SHP77 treated with DMSO at 0.1 percent for 48 hours (cell line): ENCODE results near the gene DAP.
"Not testable (repeated sequence)": the region's sequence is repeated elsewhere in the genome, so short reads cannot be mapped to it uniquely, and the experiment has no call there.

Source experiments
- DNase-seq: peaks from one replicate; lab custom pipeline; 2025; lab: John Stamatoyannopoulos, UW

DAP gene

GRCh38 chr5:10734037-10734709 is 26.9 kb downstream of the DAP start:
- DNase-seq: no peak

DNA sequence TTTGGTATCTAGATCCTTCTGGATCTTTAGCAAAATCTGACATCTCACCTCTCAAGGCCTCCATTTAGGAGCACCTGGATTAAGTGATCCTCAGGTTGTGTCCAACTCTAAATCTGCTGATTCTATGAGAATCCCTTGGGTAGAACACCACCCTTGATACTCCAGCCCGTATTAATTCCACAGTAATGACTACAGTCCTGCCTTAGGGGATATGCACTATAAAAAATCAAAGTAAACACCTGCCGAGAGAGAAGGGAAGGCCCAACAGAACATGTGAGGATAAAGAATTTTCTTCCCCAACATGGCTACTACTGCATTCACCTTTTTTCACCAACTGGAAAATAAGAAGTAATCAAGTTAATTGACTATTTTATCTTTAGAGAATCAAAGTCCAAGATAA is 27.6 kb downstream of the DAP start:
- DNase-seq: no peak

GRCh38 chr5:10731913-10732312 is 29.1 kb downstream of the DAP start:
- DNase-seq: no peak

DNA sequence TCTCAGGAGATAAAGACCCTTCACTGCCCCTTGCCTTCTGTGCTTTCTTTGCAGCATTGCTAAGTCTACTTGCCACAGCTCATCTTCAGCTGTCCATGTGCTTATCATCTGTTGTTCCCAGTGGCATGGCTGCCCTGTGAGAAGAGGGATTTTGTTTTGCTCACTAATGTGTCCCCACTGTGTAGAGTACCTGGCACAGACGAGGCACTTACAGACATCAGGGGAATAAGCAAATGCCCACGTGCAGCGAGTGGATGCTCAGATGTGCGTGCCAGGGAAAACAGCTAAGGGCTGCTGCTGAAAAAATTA is 31.0 kb downstream of the DAP start:
- no peak for DNase-seq

DNA sequence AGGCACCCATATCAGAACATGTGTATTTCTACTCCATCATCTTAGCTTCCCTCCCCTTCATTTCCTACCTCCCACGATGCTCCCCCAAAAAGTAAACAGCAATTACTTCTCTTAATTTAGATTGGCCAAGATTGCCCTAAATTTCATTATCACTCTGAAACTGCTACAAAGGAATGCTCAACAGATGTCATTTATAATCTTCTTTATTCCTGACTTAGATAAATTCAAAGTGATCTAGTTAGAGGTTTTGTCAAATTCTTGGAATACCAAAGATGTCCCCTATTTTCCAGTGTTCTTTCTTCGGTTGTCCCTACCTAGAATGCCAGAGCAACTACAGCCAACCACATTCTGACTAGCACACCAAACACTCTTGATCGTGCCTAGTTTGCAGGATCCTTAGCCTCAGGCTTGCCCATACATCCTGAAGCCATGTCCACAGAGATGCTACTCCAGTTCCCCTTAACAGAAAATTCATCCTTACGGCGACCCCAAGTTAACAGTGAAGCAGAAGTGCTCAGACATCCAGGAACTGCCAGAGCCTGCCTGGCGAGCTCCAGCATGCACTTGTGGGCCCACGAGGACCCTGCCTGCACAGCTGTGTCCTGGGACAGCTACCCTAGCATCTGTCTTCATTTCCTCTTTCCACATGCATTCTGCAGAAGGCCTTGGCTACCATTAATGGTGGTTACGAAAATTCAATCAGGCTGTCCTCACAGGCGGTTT is 31.6 kb downstream of the DAP start:
- DNase-seq: no peak

DNA sequence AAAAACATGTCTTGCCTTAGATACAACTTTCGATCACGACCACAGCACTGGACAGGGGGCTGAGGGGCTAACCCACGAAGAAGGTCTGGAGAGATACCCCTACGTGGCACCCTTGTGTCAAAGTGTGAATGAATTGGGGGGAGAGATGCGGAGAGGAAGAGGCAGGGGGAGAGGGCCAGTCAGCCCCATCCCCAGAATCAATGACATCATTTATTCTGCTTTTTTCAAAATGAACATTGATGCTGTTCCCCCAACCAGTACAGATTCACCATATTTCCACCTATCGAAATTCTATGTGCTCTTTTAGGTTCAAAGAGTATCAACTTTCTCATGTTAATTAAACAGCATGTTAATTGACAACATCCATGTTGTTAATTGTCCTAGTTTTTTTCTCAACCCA is 32.4 kb downstream of the DAP start:
- no peak for DNase-seq

- DNase-seq: no peak
Measured at GRCh38 chr5:10727861-10728260, 33.2 kb downstream of the DAP start.

DNA sequence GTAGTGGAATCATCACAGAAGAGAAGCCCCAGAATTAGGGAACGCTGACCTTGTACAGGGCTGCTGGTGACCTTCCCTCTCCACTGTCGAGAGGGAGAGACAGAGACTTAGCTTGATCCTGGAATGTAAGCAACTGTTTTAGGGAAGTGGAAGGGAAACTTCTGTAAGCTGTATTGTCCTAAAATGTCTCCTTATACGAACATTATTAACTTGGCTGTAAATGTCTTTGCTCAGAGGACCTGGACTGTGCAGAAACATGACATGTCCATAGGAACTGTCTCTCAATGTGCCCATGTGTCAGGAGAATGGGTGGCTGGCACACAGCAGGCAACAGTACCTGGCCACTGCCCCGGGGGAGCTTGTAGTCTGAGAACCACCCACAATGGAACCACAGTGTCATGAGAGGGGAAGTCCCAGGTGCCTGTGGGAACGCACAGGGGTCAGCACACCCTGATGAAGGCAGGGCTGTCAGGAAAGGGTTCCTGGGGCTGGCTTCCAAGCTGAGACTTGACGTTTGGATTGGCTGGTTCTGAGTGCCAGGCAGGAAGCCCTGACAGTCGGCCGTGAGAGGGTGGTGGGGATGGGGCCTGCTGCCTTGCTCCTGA is 34.0 kb downstream of the DAP start:
- no peak for DNase-seq

- DNase-seq: no peak
Measured at GRCh38 chr5:10726179-10726912, 34.7 kb downstream of the DAP start.

GRCh38 chr5:10725636-10726035 is 35.4 kb downstream of the DAP start:
- no peak for DNase-seq

- DNase-seq: no peak
Measured at GRCh38 chr5:10724781-10725507, 36.1 kb downstream of the DAP start.

- DNase-seq: no peak
Measured at GRCh38 chr5:10723514-10723913, 37.5 kb downstream of the DAP start.

DNA sequence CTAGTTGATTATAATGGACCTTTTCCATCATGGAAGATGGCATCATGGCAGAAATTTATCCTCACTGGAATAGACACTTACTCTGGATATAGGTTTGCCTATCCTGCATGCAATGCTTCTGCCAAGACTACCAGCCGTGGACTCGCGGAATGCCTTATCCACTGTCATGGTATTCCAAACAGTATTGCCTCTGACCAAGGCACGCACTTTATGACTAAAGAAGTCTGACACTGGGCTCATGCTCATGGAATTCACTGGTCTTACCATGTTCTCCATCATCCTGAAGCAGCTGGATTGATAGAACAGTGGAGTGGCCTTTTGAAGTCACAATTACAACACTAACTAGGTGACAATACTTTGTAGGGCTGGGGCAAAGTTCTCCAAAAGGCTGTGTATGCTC is 40.3 kb downstream of the DAP start:
- DNase-seq: not testable (repeated sequence)

DNA sequence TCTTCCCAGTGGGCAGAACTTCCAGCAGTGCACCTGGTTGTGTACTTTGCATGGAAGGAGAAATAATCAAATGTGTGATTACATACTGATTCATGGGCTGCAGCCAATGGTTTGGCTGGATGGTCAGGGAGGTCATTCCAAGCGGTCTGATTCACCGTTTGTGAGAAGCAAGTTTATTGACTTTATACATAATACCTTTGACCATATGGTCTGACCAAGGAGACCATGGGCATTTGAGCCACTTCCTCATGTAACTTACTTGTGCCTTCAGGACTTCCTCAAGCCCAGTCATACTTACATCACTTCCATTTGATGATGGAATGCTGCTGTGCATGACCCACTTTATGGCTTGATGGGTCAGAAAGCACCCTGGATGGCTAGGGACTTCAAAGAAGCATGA is 41.1 kb downstream of the DAP start:
- no peak for DNase-seq

- not testable (repeated sequence) for DNase-seq
Measured at GRCh38 chr5:10718617-10719016, 42.4 kb downstream of the DAP start.

DNA sequence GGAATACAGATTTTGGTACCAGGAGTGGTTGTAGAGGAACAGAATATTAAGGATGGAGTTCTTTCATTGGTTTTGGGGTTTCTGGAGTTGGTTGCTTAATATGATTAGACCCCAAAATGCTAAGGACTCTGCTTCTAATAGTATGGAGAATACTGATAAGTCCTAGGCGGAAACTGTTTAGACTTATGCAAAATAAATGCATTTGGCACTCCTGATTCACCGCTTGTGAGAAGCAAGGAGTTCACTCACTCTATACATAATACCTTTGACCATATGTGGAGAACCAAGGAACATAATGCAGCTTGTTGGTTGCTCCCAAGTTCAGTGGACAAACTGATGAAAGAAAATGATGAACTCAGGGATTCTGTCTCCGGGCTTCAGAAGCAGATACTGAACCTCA is 44.2 kb downstream of the DAP start:
- not testable (repeated sequence) for DNase-seq

- DNase-seq: no peak
Measured at GRCh38 chr5:10715605-10716290, 45.3 kb downstream of the DAP start.

DNA sequence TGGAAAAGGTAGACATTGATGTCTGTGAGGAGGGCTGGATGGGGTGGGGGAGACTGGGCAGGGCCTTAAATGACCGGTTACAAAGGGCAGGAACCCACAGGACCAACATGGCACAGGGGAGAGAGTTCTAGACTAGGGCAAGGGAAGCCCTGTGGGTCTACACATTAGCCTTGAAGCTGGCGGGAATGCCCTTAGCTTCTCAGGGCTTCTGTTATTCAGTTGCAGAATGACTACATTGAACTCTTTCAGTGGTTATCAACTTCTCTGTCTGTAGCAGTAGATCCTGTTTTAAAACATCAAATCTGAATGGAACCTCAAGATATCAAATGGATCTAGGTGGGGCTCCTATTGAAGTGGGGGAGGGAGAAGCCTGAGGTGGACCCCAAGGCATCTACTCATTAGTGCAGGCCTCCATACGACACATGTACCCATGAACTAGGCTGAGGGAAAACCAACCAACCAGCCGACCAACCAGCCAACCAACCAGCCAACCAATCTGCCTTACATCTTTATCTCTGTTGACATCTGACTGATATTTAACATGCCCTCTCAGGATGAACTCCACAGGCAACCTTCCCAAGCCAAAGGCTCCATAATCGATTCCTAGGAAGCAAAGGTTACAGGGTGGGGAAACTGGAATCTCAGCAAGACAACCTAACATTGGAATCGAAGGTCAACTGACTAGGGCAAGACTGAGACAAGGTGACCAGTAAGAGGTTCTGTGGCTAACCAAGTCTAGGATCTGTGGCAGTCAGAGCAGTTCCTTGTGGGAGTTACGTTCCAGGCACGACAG is 48.3 kb downstream of the DAP start:
- no peak for DNase-seq

- no peak for DNase-seq
Measured at GRCh38 chr5:10711562-10711961, 49.5 kb downstream of the DAP start.

GRCh38 chr5:10710513-10711128 is 50.4 kb downstream of the DAP start:
- no peak for DNase-seq
